H1 (cell line): ENCODE results near the gene LCN6. TPM values are rescaled to one million over a fixed set of nuclear protein-coding genes. Genes with fewer than 3 reads are reported as not detected.

ENCODE experiments used
- CTCF ChIA-PET: fragments of 300-600 bp; sonication (Branson Sonifier 250); formaldehyde crosslinking; loops from one replicate; lab custom pipeline; 2021; ENCODE audit not compliant: partially characterized antibody; lab: Charles Lee
- POLR2A ChIA-PET: fragments of 300-600 bp; sonication (Branson Sonifier 250); formaldehyde crosslinking; loops from one replicate; lab custom pipeline; 2021; ENCODE audit warnings: inconsistent platforms; ENCODE audit not compliant: partially characterized antibody; lab: Charles Lee
- DNase-seq, 2 experiments: peaks; one replicate each; pipeline versions ENCODE4 v3.0.0 to v3.0.0-alpha.2; 2010 to 2022; ENCODE audit warnings: low spot score in 2 of 2, low read depth in 1 of 2, mixed read lengths in 1 of 2
- FAIRE-seq: peaks from 2 replicates; lab custom pipeline; 2011; peaks lifted over from hg19 to GRCh38; lab: Jason Lieb, UNC
- H2AFZ ChIP-seq: 2 replicates; pipeline ENCODE4 v1.8.1; 2012; ENCODE audit warnings: low read length, inconsistent platforms
- H2AK5ac ChIP-seq: 2 replicates; pipeline ENCODE4 v1.6.1; 2013; ENCODE audit warnings: low read depth, low read length
- H2BK120ac ChIP-seq: replicated peaks from 2 replicates; pipeline ENCODE3; 2013; ENCODE audit warnings: low read depth, low read length, inconsistent platforms
- H2BK12ac ChIP-seq: 2 replicates; pipeline ENCODE4 v1.6.1; 2013; ENCODE audit warnings: low read depth, low read length
- H2BK15ac ChIP-seq: 2 replicates; pipeline ENCODE4 v1.6.1; 2013; ENCODE audit warnings: low read length
- H2BK20ac ChIP-seq: 2 replicates; pipeline ENCODE4 v1.6.1; 2013; ENCODE audit warnings: low read length
- H2BK5ac ChIP-seq: 2 replicates; pipeline ENCODE4 v1.6.1; 2013; ENCODE audit warnings: low read depth, low read length
- H3K14ac ChIP-seq: 2 replicates; pipeline ENCODE4 v1.6.1; 2013; ENCODE audit warnings: inconsistent platforms; ENCODE audit not compliant: insufficient read length
- H3K18ac ChIP-seq: 2 replicates; pipeline ENCODE4 v1.6.1; 2013; ENCODE audit warnings: low read length; ENCODE audit errors: extremely low read depth
- H3K23ac ChIP-seq: 2 replicates; pipeline ENCODE4 v1.6.1; 2013; ENCODE audit warnings: inconsistent platforms; ENCODE audit not compliant: insufficient read length
- H3K23me2 ChIP-seq: 2 replicates; pipeline ENCODE4 v1.6.1; 2013; ENCODE audit warnings: low read depth, low read length
- H3K27ac ChIP-seq: 2 replicates; pipeline ENCODE4 v1.6.1; 2011; ENCODE audit warnings: low read depth, low read length, inconsistent platforms
- H3K27me3 ChIP-seq, 4 experiments: replicated peaks in 1 of 4; 1 replicate in 1 of 4; 2 replicates in 3 of 4; pipeline versions ENCODE4 v1.6.1 to v1.8.1; 2011 to 2013; ENCODE audit warnings: low read length in 3 of 4, mild to moderate bottlenecking in 3 of 4, inconsistent platforms in 2 of 4, mixed read lengths in 2 of 4, moderate library complexity in 1 of 4; ENCODE audit not compliant: control insufficient read depth in 3 of 4, insufficient read depth in 3 of 4; ENCODE audit errors: extremely low read depth in 1 of 4
- H3K36me3 ChIP-seq, 4 experiments: 2 replicates each; pipeline versions ENCODE4 v1.6.1 to v1.8.1; 2011 to 2013; ENCODE audit warnings: mild to moderate bottlenecking in 4 of 4, low read length in 3 of 4, moderate library complexity in 2 of 4, control low read depth in 1 of 4, inconsistent platforms in 1 of 4; ENCODE audit not compliant: insufficient read depth in 4 of 4, control insufficient read depth in 2 of 4
- H3K4ac ChIP-seq: replicated peaks from 2 replicates; pipeline ENCODE3; 2013; ENCODE audit warnings: low read length, low read depth, mixed read lengths, inconsistent platforms; ENCODE audit not compliant: insufficient read length
- H3K4me1 ChIP-seq, 4 experiments: replicated peaks in 1 of 4; 1 replicate in 1 of 4; 2 replicates in 3 of 4; pipeline versions ENCODE4 v1.6.1 to v1.8.1; 2011 to 2013; ENCODE audit warnings: low read length in 3 of 4, inconsistent platforms in 2 of 4, mixed read lengths in 1 of 4; ENCODE audit not compliant: insufficient read depth in 4 of 4, control insufficient read depth in 3 of 4
- H3K4me2 ChIP-seq, 2 experiments: 2 replicates each; pipeline versions ENCODE4 v1.6.1 to v1.8.1; 2011 to 2013; ENCODE audit warnings: low read depth in 2 of 2, low read length in 2 of 2, control low read depth in 1 of 2, inconsistent platforms in 1 of 2, mild to moderate bottlenecking in 1 of 2; ENCODE audit not compliant: insufficient read depth in 1 of 2
- H3K4me3 ChIP-seq, 4 experiments: fragments of 200-600, 300-600 bp in 1 of 4; sonication (generic), shearing (Covaris generic), sonication (Bioruptor Twin) in 1 of 4; 2 replicates each; pipeline versions ENCODE4 v1.5.1 to v1.8.1; 2011 to 2016; ENCODE audit warnings: low read length in 4 of 4, low read depth in 3 of 4, control low read depth in 2 of 4, inconsistent platforms in 2 of 4, mild to moderate bottlenecking in 2 of 4, mixed read lengths in 1 of 4, moderate library complexity in 1 of 4; ENCODE audit not compliant: insufficient read depth in 2 of 4; ENCODE audit errors: extremely low read depth in 1 of 4
- H3K56ac ChIP-seq: replicated peaks from 2 replicates; pipeline ENCODE3; 2013; ENCODE audit warnings: low read depth, mild to moderate bottlenecking, mixed read lengths, low read length, inconsistent platforms; ENCODE audit not compliant: insufficient read length
- H3K79me1 ChIP-seq: 2 replicates; pipeline ENCODE4 v1.6.1; 2013; ENCODE audit warnings: low read depth, low read length, control low read depth
- H3K79me2 ChIP-seq, 2 experiments: 2 replicates each; pipeline versions ENCODE4 v1.6.1 to v1.8.1; 2012 to 2013; ENCODE audit warnings: low read length in 2 of 2, mild to moderate bottlenecking in 2 of 2, inconsistent platforms in 1 of 2; ENCODE audit not compliant: insufficient read depth in 2 of 2, control insufficient read depth in 1 of 2
- H3K9ac ChIP-seq, 4 experiments: replicated peaks in 1 of 4; 1 replicate in 1 of 4; 2 replicates in 3 of 4; pipeline versions ENCODE4 v1.6.1 to v1.8.1; 2011 to 2013; ENCODE audit warnings: low read depth in 3 of 4, low read length in 3 of 4, control low read depth in 2 of 4, mild to moderate bottlenecking in 2 of 4, moderate library complexity in 2 of 4, inconsistent platforms in 1 of 4; ENCODE audit errors: extremely low read depth in 1 of 4
- H3K9me3 ChIP-seq, 2 experiments: 2 replicates each; pipeline versions ENCODE4 v1.6.1 to v1.8.1; 2012 to 2013; ENCODE audit warnings: mild to moderate bottlenecking in 2 of 2, moderate library complexity in 2 of 2, control low read depth in 1 of 2, inconsistent platforms in 1 of 2, low read depth in 1 of 2, low read length in 1 of 2, mixed read lengths in 1 of 2; ENCODE audit not compliant: insufficient read depth in 2 of 2
- H4K20me1 ChIP-seq, 2 experiments: replicated peaks in 1 of 2; 2 replicates each; pipeline versions ENCODE3 to v1.8.1; 2011 to 2013; ENCODE audit warnings: inconsistent platforms in 2 of 2, low read length in 2 of 2, mild to moderate bottlenecking in 1 of 2; ENCODE audit not compliant: insufficient read depth in 2 of 2, control insufficient read depth in 1 of 2
- H4K5ac ChIP-seq: 2 replicates; pipeline ENCODE4 v1.6.1; 2013; ENCODE audit warnings: low read length, low read depth, mixed read lengths, inconsistent platforms; ENCODE audit not compliant: insufficient read length
- H4K8ac ChIP-seq: 2 replicates; pipeline ENCODE4 v1.8.0; 2013; ENCODE audit warnings: mild to moderate bottlenecking, moderate library complexity, low read length, inconsistent platforms; ENCODE audit not compliant: insufficient read depth; ENCODE audit errors: extremely low read depth
- H4K91ac ChIP-seq: replicated peaks from 2 replicates; pipeline ENCODE3; 2013; ENCODE audit warnings: low read length, mixed read lengths, inconsistent platforms; ENCODE audit not compliant: insufficient read length
- EGR1 ChIP-seq: IDR thresholded peaks from 2 replicates; pipeline ENCODE4 v1.6.1; 2011; ENCODE audit warnings: low read depth, low read length, borderline replicate concordance
- FOSL1 ChIP-seq: IDR thresholded peaks from 2 replicates; pipeline ENCODE4 v1.6.1; 2011; ENCODE audit warnings: mild to moderate bottlenecking, low read depth, low read length, moderate library complexity; ENCODE audit not compliant: insufficient read depth
- HDAC6 ChIP-seq: IDR thresholded peaks from one replicate; pipeline ENCODE4 v1.7.1; 2012; ENCODE audit warnings: low read depth, mild to moderate bottlenecking, inconsistent platforms, low read length, moderate library complexity
- JUN ChIP-seq: IDR thresholded peaks from 2 replicates; pipeline ENCODE4 v1.6.1; 2011; ENCODE audit warnings: low read depth, mild to moderate bottlenecking, improper control_type of control experiment, low read length
- KDM5A ChIP-seq: fragments of 200-600 bp; IDR thresholded peaks from 2 replicates; pipeline ENCODE4 v1.7.1; 2012; ENCODE audit warnings: mild to moderate bottlenecking, low read length, inconsistent platforms, mixed read lengths
- MAFK ChIP-seq: IDR thresholded peaks from 2 replicates; pipeline ENCODE4 v1.6.1; 2012; ENCODE audit warnings: low read depth, mild to moderate bottlenecking, improper control_type of control experiment, low read length
- NRF1 ChIP-seq: IDR thresholded peaks from 2 replicates; pipeline ENCODE4 v1.6.1; 2011; ENCODE audit warnings: mild to moderate bottlenecking, low read depth, low read length, improper control_type of control experiment
- POLR2A ChIP-seq, 2 experiments: IDR thresholded peaks; 1 replicate in 1 of 2; 2 replicates in 1 of 2; pipeline ENCODE4 v1.6.1; 2011; ENCODE audit warnings: low read depth in 2 of 2, low read length in 2 of 2, mild to moderate bottlenecking in 2 of 2; ENCODE audit errors: control extremely low read depth in 1 of 2
- SP1 ChIP-seq: IDR thresholded peaks from 2 replicates; pipeline ENCODE4 v1.6.1; 2011; ENCODE audit warnings: low read depth, low read length
- TAF1 ChIP-seq: IDR thresholded peaks from 2 replicates; pipeline ENCODE4 v1.6.1; 2011; ENCODE audit warnings: mild to moderate bottlenecking, low read depth, low read length
- TEAD4 ChIP-seq: IDR thresholded peaks from 2 replicates; pipeline ENCODE4 v1.6.1; 2012; ENCODE audit warnings: low read depth, low read length, inconsistent platforms, mixed read lengths
- WGBS, 2 experiments: shearing (Covaris generic) in 1 of 2; methylation state at CpG; one replicate each; pipeline versions ENCODE4 v1.1.6 to v1.1.7; 2013 to 2015; ENCODE audit warnings: low lambda C conversion rate in 2 of 2, mixed read lengths in 2 of 2, inconsistent platforms in 1 of 2, low coverage in 1 of 2, missing lambda C conversion rate in 1 of 2; ENCODE audit not compliant: insufficient replicate concordance in 2 of 2, insufficient coverage in 1 of 2, insufficient read length in 1 of 2; ENCODE audit errors: extremely low coverage in 1 of 2, missing lambda C conversion rate in 1 of 2; 5-methylcytosine and 5-hydroxymethylcytosine counted together
- polyA plus RNA-seq, 7 experiments: library from polyadenylated mRNA; depleted of rRNA in 3 of 7; stranded (reverse) in 5 of 7; unstranded in 2 of 7; fragments of >200 nt in 5 of 7; fragments of 200-250 nt in 2 of 7; gene quantifications; 1 replicate in 5 of 7; 2 replicates in 1 of 7; 4 replicates in 1 of 7; pipeline versions ENCODE4 v1.2.1 to v1.2.3, GENCODE V29; 2011 to 2013; ENCODE audit warnings: missing spikeins in 2 of 7, mixed read lengths in 2 of 7
- total RNA-seq: library from RNA; stranded (reverse); fragmentation: NEBNext Ultra II Directional; extraction: Animal tissue kit (Norgen Biotek cat#: 25700); gene quantifications from 2 replicates; pipeline ENCODE4 v1.2.1, GENCODE V29; 2021
- TF ChIP-seq, protein P1 (sequence below), 3 experiments: IDR thresholded peaks; 1 replicate in 2 of 3; 2 replicates in 1 of 3; pipeline versions ENCODE4 v1.5.1 to v1.6.1; 2011; ENCODE audit warnings: low read length in 3 of 3, mild to moderate bottlenecking in 3 of 3, inconsistent platforms in 2 of 3, low read depth in 1 of 3, moderate library complexity in 1 of 3; ENCODE audit not compliant: insufficient read depth in 1 of 3; ENCODE audit errors: control extremely low read depth in 1 of 3

The LCN6 gene
- total and polyA plus RNA-seq, 2 of the 8 experiments (the other 6 are each of a cell fraction or from before 2014, with no cell fraction given): not detected

DNA sequence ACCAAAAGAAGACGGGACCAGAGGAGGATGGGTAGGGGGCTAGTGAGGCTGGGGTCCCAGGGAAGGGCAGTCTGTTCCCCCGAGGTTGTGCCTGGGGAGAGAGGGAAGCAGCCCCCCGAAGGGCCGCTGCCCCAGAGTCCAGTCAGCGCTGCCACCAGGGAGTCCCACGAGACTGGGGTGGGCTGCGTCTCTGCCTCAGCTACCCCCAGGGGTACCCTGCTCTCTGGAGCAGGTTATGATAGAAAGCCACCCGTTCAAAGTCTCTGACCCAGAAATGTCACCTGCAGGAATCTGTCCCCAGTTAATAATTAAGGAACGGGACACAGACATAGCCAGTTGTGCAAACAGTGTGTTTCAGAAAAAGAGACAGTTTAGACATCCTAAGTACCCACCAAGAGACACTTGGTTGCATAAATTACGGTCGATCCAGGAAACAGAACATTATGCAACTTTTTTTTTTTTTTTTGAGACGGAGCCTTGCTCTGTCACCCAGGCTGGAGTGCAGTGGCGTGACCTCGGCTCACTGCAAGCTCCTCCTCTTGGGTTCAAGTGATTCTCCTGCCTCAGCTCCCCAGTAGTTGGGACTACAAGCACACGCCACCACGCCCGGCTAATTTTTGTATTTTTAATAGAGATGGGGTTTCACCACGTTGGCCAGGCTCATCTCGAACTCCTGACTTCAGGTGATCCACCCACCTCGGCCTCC lies 50.4 kb downstream of the LCN6 start:
- H4K5ac ChIP-seq: no peak overlapping the region
- no peak overlapping the region for H2AFZ ChIP-seq
- 89% methylated on average over 17 of the region's 20 CpGs; no CpG with 5 or more reads in 1 of the 2 experiments for WGBS, 2 experiments
- TF ChIP-seq NRF1 (no peak), TEAD4 (no peak), EGR1 (no peak), SP1 (no peak), TAF1 (no peak), POLR2A (IDR thresholded peaks at IDR 0.05; ENCODE audit: control extremely low read depth in 1 of 2, low read depth in 2 of 2, low read length in 2 of 2) (no peak), JUN (no peak), MAFK (no peak), HDAC6 (no peak), FOSL1 (no peak), KDM5A (no peak)
- TF ChIP-seq, protein P1, sequence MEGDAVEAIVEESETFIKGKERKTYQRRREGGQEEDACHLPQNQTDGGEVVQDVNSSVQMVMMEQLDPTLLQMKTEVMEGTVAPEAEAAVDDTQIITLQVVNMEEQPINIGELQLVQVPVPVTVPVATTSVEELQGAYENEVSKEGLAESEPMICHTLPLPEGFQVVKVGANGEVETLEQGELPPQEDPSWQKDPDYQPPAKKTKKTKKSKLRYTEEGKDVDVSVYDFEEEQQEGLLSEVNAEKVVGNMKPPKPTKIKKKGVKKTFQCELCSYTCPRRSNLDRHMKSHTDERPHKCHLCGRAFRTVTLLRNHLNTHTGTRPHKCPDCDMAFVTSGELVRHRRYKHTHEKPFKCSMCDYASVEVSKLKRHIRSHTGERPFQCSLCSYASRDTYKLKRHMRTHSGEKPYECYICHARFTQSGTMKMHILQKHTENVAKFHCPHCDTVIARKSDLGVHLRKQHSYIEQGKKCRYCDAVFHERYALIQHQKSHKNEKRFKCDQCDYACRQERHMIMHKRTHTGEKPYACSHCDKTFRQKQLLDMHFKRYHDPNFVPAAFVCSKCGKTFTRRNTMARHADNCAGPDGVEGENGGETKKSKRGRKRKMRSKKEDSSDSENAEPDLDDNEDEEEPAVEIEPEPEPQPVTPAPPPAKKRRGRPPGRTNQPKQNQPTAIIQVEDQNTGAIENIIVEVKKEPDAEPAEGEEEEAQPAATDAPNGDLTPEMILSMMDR (IDR thresholded peaks at IDR 0.05; ENCODE audit: control extremely low read depth in 1 of 3, insufficient read depth in 1 of 3, low read depth in 1 of 3, low read length in 3 of 3): no peak

More for the DNA sequence above, 50.4 kb downstream of the LCN6 start:
- Histone ChIP-seq H2BK15ac (no peak overlapping the region), H3K23ac (no peak overlapping the region), H2AK5ac (no peak overlapping the region), H2BK5ac (no peak overlapping the region), H3K4me3 (no peak overlapping the region), H3K56ac (no peak overlapping the region), H2BK12ac (no peak overlapping the region), H3K79me1 (no peaks in the 10 kb centered on the region), H3K9ac (no peak overlapping the region), H3K9me3 (no peaks in the 10 kb centered on the region), H3K23me2 (no peaks in the 10 kb centered on the region), H3K27ac (no peak overlapping the region), H4K91ac (no peak overlapping the region), H3K4me1 (peaks cover 0 to 13% (median 5%) of the 10 kb centered on the region in 4 experiments; a peak in 5 of 7 replicates), H3K4me2 (no peak overlapping the region), H3K14ac (no peak overlapping the region), H3K4ac (no peak overlapping the region), H3K36me3 (no peaks in the 10 kb centered on the region), H4K20me1 (no peaks in the 10 kb centered on the region), H3K27me3 (no peaks in the 10 kb centered on the region), H4K8ac (no peak overlapping the region), H2BK20ac (no peak overlapping the region), H3K18ac (no peak overlapping the region), H3K79me2 (no peaks in the 10 kb centered on the region), H2BK120ac (no peak overlapping the region)
- FAIRE-seq (no peak), DNase-seq (no peak)
- ChIA-PET CTCF (interaction anchor here (1.0 to 1.7 kb wide), 4 partner anchors 10 to 27 kb away, joined by 3 to 5 read pairs (median 4); no protein-coding TSS in a partner anchor), POLR2A (interaction anchor here (0.6 to 1.4 kb wide), 7 partner anchors 10 to 344 kb away, joined by 3 to 4 read pairs (median 4); no protein-coding TSS in a partner anchor)
